DOHH2 (cell line): ENCODE results near the gene TMEFF2.
"Not testable (repeated sequence)": the region's sequence is repeated elsewhere in the genome, so short reads cannot be mapped to it uniquely, and the experiment has no call there.

Source experiments
- H3F3A ChIP-seq: fragments of 200-600 bp; sonication (generic), shearing (Covaris generic); 2 replicates; pipeline ENCODE4 v1.6.0; 2016; ENCODE audit warnings: antibody characterized with exemption, mild to moderate bottlenecking; ENCODE audit not compliant: control insufficient read depth, insufficient read depth
- H3K27ac ChIP-seq: fragments of 200-600 bp; sonication (generic); 2 replicates; pipeline ENCODE4 v1.5.1; 2014; ENCODE audit warnings: low read depth, mild to moderate bottlenecking, low read length, moderate library complexity
- H3K27me3 ChIP-seq: fragments of 200-600 bp; sonication (generic); 2 replicates; pipeline ENCODE4 v1.6.1; 2014; ENCODE audit warnings: mild to moderate bottlenecking, low read length, mixed read lengths; ENCODE audit not compliant: control insufficient read depth
- H3K36me3 ChIP-seq: fragments of 200-600 bp; sonication (generic); 2 replicates; pipeline ENCODE4 v1.6.1; 2014; ENCODE audit warnings: mild to moderate bottlenecking, low read length, moderate library complexity, mixed read lengths; ENCODE audit not compliant: control insufficient read depth
- H3K4me1 ChIP-seq: fragments of 200-600 bp; sonication (generic); 2 replicates; pipeline ENCODE4 v1.6.1; 2014; ENCODE audit warnings: mild to moderate bottlenecking, low read length, mixed read lengths; ENCODE audit not compliant: control insufficient read depth
- H3K4me2 ChIP-seq: fragments of 200-600 bp; sonication (generic); 2 replicates; pipeline ENCODE4 v1.6.0; 2014; ENCODE audit warnings: mild to moderate bottlenecking, low read length, moderate library complexity
- H3K4me3 ChIP-seq: fragments of 200-600 bp; sonication (generic); 2 replicates; pipeline ENCODE4 v1.5.1; 2014; ENCODE audit warnings: mild to moderate bottlenecking, low read length, mixed read lengths
- H3K79me2 ChIP-seq: fragments of 200-600 bp; sonication (generic); 2 replicates; pipeline ENCODE4 v1.6.1; 2014; ENCODE audit warnings: mild to moderate bottlenecking, low read length, mixed read lengths; ENCODE audit not compliant: control insufficient read depth
- H3K9me2 ChIP-seq: fragments of 200-600 bp; sonication (generic); replicated peaks from 2 replicates; pipeline ENCODE4 v1.6.1; 2014; ENCODE audit warnings: mild to moderate bottlenecking, low read length, mixed read lengths; ENCODE audit not compliant: control insufficient read depth
- H3K9me3 ChIP-seq: fragments of 200-600 bp; sonication (generic); 2 replicates; pipeline ENCODE4 v1.6.1; 2014; ENCODE audit warnings: antibody characterized with exemption, low read length, mixed read lengths; ENCODE audit not compliant: control insufficient read depth, insufficient read depth
- H4K20me1 ChIP-seq: fragments of 200-600 bp; sonication (generic); 2 replicates; pipeline ENCODE4 v1.6.0; 2014; ENCODE audit warnings: low read depth, mild to moderate bottlenecking, antibody characterized with exemption, low read length, moderate library complexity; ENCODE audit not compliant: control insufficient read depth, insufficient read depth
- EZH2phosphoT487 ChIP-seq: fragments of 200-600 bp; sonication (generic); IDR thresholded peaks from 2 replicates; pipeline ENCODE4 v1.6.1; 2017; ENCODE audit warnings: borderline replicate concordance, mild to moderate bottlenecking, antibody characterized with exemption, low read length, moderate library complexity, mixed read lengths
- TF ChIP-seq, protein P1 (sequence below): fragments of 200-600 bp; sonication (generic); IDR thresholded peaks from one replicate; pipeline ENCODE4 v1.5.1; 2014; ENCODE audit warnings: antibody characterized with exemption, mild to moderate bottlenecking, low read depth, low read length; ENCODE audit not compliant: poor library complexity, severe bottlenecking

Gene TMEFF2

GRCh38 chr2:191922736-191923651 lies 271.7 kb downstream of the TMEFF2 start:
- no peak overlapping the region for H3K27ac ChIP-seq
- H3K36me3 ChIP-seq = no peaks in the 10 kb centered on the region
- no peaks in the 10 kb centered on the region for H4K20me1 ChIP-seq
- no peaks in the 10 kb centered on the region for H3K4me1 ChIP-seq
- no peaks in the 10 kb centered on the region for H3F3A ChIP-seq
- no peak overlapping the region for H3K4me3 ChIP-seq
- TF ChIP-seq, protein P1, sequence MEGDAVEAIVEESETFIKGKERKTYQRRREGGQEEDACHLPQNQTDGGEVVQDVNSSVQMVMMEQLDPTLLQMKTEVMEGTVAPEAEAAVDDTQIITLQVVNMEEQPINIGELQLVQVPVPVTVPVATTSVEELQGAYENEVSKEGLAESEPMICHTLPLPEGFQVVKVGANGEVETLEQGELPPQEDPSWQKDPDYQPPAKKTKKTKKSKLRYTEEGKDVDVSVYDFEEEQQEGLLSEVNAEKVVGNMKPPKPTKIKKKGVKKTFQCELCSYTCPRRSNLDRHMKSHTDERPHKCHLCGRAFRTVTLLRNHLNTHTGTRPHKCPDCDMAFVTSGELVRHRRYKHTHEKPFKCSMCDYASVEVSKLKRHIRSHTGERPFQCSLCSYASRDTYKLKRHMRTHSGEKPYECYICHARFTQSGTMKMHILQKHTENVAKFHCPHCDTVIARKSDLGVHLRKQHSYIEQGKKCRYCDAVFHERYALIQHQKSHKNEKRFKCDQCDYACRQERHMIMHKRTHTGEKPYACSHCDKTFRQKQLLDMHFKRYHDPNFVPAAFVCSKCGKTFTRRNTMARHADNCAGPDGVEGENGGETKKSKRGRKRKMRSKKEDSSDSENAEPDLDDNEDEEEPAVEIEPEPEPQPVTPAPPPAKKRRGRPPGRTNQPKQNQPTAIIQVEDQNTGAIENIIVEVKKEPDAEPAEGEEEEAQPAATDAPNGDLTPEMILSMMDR = no peak
- no peak for TF ChIP-seq EZH2phosphoT487
- no peak overlapping the region for H3K4me2 ChIP-seq
- H3K9me2 ChIP-seq = no peaks in the 10 kb centered on the region
- no peaks in the 10 kb centered on the region for H3K27me3 ChIP-seq
- no peaks in the 10 kb centered on the region for H3K79me2 ChIP-seq
- no peaks in the 10 kb centered on the region for H3K9me3 ChIP-seq

- not testable (repeated sequence) for H3K4me2 ChIP-seq, H3F3A ChIP-seq, H3K4me1 ChIP-seq, H3K79me2 ChIP-seq, H3K4me3 ChIP-seq, H3K27ac ChIP-seq, H3K27me3 ChIP-seq, H3K9me3 ChIP-seq, H3K9me2 ChIP-seq, H4K20me1 ChIP-seq, H3K36me3 ChIP-seq
Measured at GRCh38 chr2:191921650-191922049, 273.1 kb downstream of the TMEFF2 start.

DNA sequence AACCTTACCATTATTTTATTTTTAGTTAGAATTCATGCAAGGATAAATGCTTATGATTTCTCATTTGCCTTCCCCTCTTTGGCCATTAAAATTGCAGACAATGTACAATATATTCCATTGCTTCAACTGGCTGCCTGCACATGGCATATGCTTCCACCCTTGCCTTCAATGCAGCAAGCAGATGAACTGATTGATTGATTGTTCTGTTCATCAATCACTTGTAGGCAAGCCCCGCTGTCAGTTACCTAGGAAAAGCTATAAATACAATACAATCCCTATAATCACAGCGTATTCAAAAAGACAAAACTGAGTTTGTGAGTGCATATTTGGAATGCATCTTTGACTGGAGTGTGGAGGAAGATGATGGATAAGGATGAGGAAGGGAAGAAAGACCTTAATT lies 274.2 kb downstream of the TMEFF2 start:
- no peak overlapping the region for H3K27ac ChIP-seq
- H3K27me3 ChIP-seq = no peaks in the 10 kb centered on the region
- no peaks in the 10 kb centered on the region for H4K20me1 ChIP-seq
- no peaks in the 10 kb centered on the region for H3K36me3 ChIP-seq
- H3K4me1 ChIP-seq = no peaks in the 10 kb centered on the region
- H3F3A ChIP-seq = no peaks in the 10 kb centered on the region
- H3K4me3 ChIP-seq = no peak overlapping the region
- no peaks in the 10 kb centered on the region for H3K9me2 ChIP-seq
- no peaks in the 10 kb centered on the region for H3K9me3 ChIP-seq
- H3K79me2 ChIP-seq = no peaks in the 10 kb centered on the region
- TF ChIP-seq, protein P1 = no peak
- no peak for TF ChIP-seq EZH2phosphoT487
- H3K4me2 ChIP-seq = no peak overlapping the region

DNA sequence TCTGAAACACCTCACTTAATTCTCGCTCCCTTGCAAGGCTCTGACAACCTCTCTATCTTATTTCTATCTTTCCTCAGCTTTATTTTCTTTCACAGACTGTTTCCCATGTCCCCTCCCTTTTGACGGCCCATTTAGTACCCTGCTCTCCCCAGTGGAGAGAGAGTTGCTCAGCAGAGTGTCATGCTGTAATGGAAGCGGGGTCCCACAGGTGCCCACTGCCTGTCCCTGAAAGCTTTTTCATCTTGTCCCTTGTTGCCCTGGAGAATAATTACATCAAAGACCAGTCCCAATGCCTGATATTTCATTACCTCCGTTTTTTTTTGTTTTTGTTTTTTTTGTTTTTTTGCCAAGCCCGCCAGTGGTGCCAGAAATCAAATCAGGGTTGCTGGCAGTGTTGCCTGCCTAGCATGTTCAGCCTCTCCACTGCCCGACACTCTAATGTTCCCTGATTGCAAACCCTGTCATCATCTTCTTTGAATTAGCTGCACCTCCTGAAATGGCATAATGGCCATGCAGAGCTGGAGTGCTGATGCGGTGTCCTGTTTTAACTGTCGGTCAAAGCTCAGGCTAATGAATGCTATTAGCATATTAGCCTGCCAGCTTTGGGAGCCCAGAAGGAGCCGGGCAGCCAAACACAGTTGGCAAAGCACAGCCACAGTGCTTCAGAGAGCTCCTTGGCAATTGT lies 276.6 kb downstream of the TMEFF2 start:
- Histone ChIP-seq H3K4me3 (no peak overlapping the region), H3K4me2 (no peak overlapping the region), H3K27ac (no peak overlapping the region), H3K4me1 (no peaks in the 10 kb centered on the region), H3K9me3 (no peaks in the 10 kb centered on the region), H3F3A (no peaks in the 10 kb centered on the region), H3K27me3 (no peaks in the 10 kb centered on the region), H3K36me3 (no peaks in the 10 kb centered on the region), H3K79me2 (no peaks in the 10 kb centered on the region), H4K20me1 (no peaks in the 10 kb centered on the region), H3K9me2 (no peaks in the 10 kb centered on the region)
- TF ChIP-seq, protein P1 = no peak
- no peak for TF ChIP-seq EZH2phosphoT487
